ENCODE results near the gene ATG2B. TPM values are rescaled to one million over a fixed set of nuclear protein-coding genes. Genes with fewer than 3 reads are reported as not detected.

Gene ATG2B
- total and polyA plus RNA-seq, 2 donors (not counting 3 experiments of a cell fraction or from before 2014, with no cell fraction given) = 5.9 to 17.8 TPM

- no peak overlapping the region for H3K27ac ChIP-seq (ENCODE audit: insufficient read depth, low read depth, low read length)
- FAIRE-seq = no peak
- BruUV-seq (replicated peaks) = no TSS peak
Measured at GRCh38 chr14:96407935-96408570, 44.9 kb upstream of the ATG2B start.

More at GRCh38 chr14:96407935-96408570, 44.9 kb upstream of the ATG2B start:
- H3K9me1 ChIP-seq (replicated peaks; ENCODE audit: control insufficient read depth, extremely low read depth, insufficient read depth, low read length) = no peaks in the 10 kb centered on the region
- H3K9me3 ChIP-seq (replicated peaks; ENCODE audit: control insufficient read depth, insufficient read depth, low read length) = no peaks in the 10 kb centered on the region
- H2AFZ ChIP-seq (ENCODE audit: low read depth, low read length) = no peak overlapping the region
- ChIA-PET POLR2A (no interaction called here), CTCF (no interaction called here)
- no peaks in the 10 kb centered on the region for H3K36me3 ChIP-seq (ENCODE audit: control insufficient read depth in 2 of 2, extremely low read depth in 1 of 2, insufficient read depth in 2 of 2, low read length in 2 of 2)
- H4K20me1 ChIP-seq (replicated peaks; ENCODE audit: control insufficient read depth, extremely low read depth, insufficient read depth, low read length) = no peaks in the 10 kb centered on the region
- intact Hi-C loops (cut with micrococcal nuclease) (no loop called here), dilution Hi-C loops (cut with MboI; ENCODE audit: extremely low pct_ligation_motif_present, low sequenced_read_pairs) (no loop called here)
- TF ChIP-seq MAX (IDR thresholded peaks at IDR 0.05; ENCODE audit: insufficient read depth, insufficient read length) (no peak), EZH2 (IDR thresholded peaks at IDR 0.05; ENCODE audit: borderline replicate concordance, low read depth, low read length, severe bottlenecking) (no peak), GATA2 (IDR thresholded peaks at IDR 0.05; ENCODE audit: insufficient read depth, insufficient read length, low read depth, low read length) (no peak), CTCF (IDR thresholded peaks at IDR 0.05; ENCODE audit: extremely low read depth in 1 of 2, insufficient read depth in 1 of 2, low read depth in 1 of 2, low read length in 2 of 2) (no peak), POLR2AphosphoS5 (IDR thresholded peaks at IDR 0.05; ENCODE audit: insufficient read depth, low read depth, low read length) (no peak), POLR2A (IDR thresholded peaks at IDR 0.05; ENCODE audit: low read depth, low read length) (no peak)
- no peaks in the 10 kb centered on the region for H3K79me2 ChIP-seq (ENCODE audit: control insufficient read depth, insufficient read depth, low read length)
- no peak overlapping the region for H3K4me2 ChIP-seq (ENCODE audit: insufficient read depth, low read length)
- no peak overlapping the region for H3K4me3 ChIP-seq (replicated peaks in 1 of 3; ENCODE audit: insufficient read depth in 1 of 3, low read depth in 1 of 3, low read length in 3 of 3)
- DNase-seq (ENCODE audit: low read depth, low spot score) = no peak
- no peaks in the 10 kb centered on the region for H3K27me3 ChIP-seq (ENCODE audit: control insufficient read depth in 2 of 2, insufficient read depth in 2 of 2, low read length in 2 of 2)
- H3K9ac ChIP-seq (replicated peaks; ENCODE audit: extremely low read depth, insufficient read depth, low read length) = no peak overlapping the region
- no peaks in the 10 kb centered on the region for H3K4me1 ChIP-seq (ENCODE audit: control insufficient read depth, extremely low read depth, insufficient read depth, low read length)

Data from endothelial cell of umbilical vein (primary cell).